NOMO-1 (cell line): ENCODE measurements around the gene C17orf75.
A peak's percentile ranks its signal among the peaks of the same experiment; 100 is the strongest.
"Not testable (repeated sequence)": the region's sequence is repeated elsewhere in the genome, so short reads cannot be mapped to it uniquely, and the experiment has no call there.

Experiments
- DNase-seq, 2 experiments: peaks; one replicate each; lab custom pipeline; 2025; ENCODE audit not compliant: unreplicated experiment in 2 of 2; lab: John Stamatoyannopoulos, UW

The C17orf75 gene, protein sequence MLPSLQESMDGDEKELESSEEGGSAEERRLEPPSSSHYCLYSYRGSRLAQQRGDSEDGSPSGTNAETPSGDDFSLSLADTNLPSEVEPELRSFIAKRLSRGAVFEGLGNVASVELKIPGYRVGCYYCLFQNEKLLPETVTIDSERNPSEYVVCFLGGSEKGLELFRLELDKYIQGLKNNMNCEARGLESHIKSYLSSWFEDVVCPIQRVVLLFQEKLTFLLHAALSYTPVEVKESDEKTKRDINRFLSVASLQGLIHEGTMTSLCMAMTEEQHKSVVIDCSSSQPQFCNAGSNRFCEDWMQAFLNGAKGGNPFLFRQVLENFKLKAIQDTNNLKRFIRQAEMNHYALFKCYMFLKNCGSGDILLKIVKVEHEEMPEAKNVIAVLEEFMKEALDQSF

DNA sequence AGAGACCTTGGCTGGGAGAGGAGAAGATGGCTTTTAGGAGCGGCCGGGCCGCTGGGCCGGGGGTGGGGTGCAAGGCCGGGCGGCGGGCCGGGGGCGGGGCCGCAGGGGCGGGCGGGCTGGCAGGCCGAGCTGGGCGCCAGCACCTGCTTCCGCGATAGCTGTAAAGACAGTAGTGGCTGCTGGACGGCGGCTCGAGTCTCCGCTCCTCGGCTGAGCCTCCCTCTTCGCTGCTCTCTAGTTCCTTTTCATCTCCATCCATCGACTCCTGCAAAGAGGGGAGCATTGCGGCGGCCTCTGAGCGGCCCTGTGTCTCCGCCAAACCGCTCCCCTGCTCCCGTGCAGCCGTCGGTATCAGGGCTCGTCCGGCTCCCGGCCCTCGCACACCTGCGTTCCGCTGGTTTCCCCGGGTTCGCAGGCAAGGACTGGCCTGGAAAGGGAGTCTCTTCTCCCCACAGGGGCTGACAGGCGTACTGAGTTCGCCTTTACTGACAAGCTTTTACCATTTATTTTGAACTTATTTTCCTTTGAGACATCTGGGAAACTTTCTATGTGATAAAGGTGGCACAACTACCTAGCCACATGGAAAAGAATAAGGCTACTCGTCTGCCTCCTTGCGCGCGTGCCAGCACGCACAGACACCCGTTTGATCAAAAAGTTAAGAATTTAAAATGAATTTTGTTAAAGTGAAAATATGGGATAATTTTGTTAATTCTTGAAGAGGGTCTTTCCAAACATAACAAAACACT lies at the start of gene C17orf75:
Gene C17orf75 (minus strand): TSS at position 317 of the 746 bp plus-strand sequence. CDS start 34 bp downstream, at position 283.
- DNase-seq: peak; percentile 56 to 59

DNA sequence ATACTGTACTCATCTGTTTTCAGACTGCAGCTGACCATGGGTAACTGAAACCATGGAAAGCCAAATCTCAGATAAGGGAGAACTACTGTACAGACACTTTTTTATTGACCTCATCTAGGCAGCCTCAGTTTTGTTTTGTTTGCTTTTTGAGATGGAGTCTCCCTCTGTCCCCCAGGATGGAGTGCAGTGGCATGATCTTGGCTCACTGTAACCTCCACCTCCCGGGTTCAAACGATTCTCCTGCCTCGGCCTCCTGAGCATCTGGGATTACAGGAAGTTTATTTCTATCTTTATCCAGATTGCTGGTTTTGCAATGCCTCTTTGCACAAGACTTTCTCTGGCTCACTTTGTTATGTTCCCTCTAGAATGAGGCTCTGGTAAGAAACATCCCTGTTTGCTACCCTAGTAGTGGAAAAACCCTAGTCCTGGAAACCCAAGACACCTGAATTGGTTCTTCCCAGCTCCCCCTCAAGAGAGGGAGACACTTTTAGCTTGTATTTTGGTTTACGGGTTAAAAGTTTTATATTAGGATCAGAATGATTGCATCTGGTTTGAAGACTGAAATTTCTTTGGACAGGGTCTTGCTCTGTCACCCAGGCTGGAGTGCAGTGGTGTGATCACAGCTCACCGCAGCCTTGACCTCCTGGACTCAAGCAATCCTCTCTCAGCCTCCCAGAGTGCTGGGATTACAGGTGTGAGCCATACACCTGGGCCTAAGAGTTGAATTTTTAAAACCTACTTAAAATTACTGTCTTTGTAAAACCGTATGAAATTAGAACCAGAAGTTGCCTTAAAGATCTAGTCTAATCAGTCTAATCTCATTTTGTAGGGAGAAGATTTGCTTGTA lies 46.9 kb upstream of the C17orf75 start:
- no peak for DNase-seq

DNA sequence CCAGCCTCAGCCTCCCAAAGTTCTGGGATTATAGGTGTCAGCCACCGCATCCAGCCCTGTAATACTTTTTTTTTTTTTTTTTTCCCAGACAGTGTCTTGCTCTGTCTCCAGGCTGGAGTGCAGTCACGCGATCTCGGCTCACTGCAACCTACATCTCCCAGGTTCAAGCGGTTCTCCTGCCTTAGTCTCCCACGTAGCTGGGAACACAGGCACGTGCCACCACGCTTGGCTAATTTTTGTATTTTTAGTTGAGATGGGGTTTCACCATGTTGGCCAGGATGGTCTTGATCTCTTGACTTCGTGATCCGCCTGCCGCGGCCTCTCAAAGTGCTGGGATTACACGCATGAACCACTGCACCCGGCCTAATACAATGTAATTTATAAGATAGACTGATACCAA lies 46.2 kb upstream of the C17orf75 start:
- not testable (repeated sequence) for DNase-seq

DNA sequence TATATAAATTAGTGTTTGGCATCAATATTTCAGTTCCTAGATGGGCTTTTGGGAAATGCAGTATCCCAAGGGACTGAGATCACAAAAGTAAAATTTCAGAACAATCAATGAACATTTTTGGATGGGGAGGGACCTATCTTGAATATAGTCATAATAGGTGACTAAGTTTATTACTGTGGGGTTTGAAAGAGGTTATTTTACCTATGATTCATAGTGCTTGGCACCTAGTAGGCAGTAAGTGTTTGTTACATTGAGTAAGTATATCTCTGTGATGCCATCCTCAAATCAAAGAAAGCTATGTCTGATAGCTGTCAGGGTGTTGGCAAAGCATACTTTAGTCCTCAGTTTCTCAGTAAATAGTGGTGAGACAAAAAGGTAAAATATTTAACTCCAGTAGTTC lies 44.9 kb upstream of the C17orf75 start:
- DNase-seq: no peak

DNA sequence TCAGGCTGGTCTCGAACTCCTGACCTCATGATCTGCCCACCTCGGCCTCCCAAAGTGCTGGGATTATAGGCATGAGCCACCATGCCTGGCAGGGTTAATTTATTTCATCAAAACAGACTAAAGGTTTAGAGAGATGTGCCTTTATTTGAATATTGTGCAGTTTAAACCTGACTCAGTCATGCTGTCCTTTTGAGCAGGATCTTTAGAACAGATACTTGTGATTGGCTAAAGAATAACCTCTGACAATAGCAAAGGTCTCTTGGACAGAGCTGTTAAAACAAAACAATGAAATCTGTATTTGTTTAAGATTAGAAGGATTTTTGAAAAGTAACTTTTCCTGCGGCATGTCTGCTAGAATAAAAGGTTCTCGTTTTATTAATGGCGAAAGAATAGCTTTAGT lies 44.0 kb upstream of the C17orf75 start:
- no peak for DNase-seq

DNA sequence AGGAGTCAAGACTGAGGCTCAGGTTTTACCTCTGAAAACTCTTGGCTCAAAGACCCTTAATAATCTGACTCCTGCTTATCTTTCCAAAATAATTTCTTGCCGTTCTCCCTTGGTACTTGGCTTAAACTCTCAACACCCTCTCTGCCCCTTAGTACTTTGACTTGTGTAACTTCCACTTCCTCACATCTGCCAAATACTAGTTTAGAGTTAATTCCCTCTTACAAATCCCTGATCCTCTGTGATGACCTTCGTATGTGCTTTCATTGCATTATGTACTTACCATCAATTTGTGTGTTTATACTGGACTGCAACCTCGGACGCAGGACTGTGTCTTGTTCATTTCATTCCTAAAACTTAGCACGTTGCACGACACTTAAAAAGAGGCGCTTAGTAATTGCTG lies 43.1 kb upstream of the C17orf75 start:
- DNase-seq: peak in 1 of 2 experiments; percentile 21

DNA sequence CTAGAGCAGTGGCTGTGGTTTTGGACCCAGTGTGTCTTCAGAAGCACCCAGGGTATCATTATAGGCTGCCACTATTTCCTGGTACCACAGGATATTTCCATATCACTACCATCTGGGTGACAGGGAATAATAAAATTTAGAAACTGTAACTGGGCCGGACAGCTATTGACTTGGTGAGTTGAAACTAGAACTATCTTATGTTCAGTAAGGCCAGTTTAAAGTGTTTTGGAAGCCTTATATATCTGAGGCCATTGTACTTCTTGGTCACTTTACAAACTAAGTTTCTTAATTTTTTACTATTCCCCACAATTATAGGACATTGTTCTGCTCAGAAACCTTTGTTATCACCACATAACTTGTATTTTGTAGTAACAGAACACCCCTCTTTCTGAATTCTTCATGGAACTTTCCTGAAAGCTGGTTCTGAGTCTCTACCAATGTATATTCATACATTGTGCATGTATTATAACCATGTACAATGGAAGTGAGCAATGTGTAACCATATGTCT lies 42.0 kb upstream of the C17orf75 start:
- DNase-seq: no peak

DNA sequence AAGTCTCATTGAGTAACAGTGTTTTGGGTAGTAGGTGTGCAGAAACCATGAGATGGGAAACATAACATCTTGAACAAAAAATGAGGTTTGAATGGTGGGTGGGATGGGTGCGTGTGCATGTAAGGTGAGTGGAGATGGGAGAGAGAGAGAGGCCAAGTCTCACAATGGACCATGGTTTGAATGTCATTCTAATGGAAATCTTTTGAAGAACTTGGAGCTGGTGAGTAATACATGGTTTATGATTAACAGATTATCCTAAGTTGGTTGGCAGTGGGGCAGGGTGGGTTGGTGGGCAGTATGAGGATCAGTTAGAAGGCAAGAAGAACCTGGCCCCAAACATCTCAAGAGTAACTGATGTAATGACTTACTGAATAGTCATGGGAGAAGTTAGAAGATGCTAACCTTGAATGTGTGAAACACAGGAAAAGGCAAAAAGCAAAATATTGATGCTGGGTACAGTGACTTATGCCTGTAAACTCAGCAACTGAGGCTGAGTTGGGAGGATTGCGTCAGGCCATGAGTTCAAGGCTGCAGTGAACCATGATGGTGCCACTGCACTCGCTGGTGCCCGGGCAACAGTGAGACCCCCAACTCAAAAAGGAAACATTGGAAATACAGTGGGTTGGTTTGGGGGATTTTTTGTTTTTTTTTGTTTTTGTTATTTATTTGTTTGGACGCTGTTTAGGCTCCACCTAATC lies 40.7 kb upstream of the C17orf75 start:
- DNase-seq: no peak

DNA sequence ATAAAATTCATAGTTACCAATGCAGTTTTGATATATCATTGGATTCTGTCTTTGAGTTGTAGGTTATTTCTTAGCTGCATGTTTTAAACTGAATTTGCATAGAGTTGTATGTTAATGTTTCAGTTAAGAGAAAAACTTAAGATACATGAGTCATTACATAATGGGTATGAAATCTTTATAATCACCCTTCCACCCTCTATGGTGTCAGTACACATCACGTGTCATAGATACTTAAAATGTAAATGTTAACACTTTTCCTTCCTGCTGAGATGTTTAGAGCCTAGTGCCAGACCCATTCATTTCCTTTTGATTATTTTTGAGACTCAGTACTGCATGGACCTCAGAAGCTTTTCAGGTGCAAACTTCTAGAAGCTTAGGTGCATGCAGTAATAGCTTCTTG lies 28.5 kb upstream of the C17orf75 start:
- no peak for DNase-seq

DNA sequence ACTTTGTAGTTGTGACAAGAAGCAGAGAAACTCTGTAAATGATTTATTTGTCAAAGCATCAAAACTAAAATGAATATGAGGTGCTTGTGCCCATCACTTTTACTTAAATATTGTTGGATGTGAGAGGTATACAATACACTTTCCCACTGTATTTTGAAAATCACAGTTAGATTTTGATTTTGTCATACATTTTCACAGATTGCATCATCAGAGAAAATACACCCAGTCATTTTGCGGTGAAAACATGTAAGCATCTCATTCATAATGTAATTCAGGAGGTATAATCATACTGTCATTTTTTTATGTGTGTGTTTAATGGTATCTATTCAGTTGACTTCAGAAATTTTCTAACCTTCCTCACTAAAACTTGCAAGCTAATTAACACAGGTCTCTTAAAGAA lies 19.3 kb upstream of the C17orf75 start:
- DNase-seq: no peak

DNA sequence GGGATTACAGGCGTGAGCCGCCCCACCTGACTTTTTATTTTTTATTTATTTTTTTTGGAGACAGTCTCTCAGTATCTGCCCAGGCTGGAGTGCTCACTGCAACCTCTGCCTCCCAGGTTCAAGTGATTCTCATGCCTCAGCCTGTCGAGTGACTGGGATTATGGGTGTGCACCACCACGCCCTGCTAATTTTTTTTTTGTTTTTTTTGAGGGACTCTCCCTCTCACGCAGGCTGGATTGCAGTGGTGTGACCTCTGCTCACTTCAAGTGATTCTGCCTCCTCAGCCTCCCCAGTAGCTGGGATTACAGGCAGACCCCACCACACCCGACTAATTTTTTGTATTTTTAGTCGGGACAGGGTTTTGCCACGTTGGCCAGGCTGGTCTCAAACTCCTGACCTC lies 15.6 kb upstream of the C17orf75 start:
- no peak for DNase-seq

DNA sequence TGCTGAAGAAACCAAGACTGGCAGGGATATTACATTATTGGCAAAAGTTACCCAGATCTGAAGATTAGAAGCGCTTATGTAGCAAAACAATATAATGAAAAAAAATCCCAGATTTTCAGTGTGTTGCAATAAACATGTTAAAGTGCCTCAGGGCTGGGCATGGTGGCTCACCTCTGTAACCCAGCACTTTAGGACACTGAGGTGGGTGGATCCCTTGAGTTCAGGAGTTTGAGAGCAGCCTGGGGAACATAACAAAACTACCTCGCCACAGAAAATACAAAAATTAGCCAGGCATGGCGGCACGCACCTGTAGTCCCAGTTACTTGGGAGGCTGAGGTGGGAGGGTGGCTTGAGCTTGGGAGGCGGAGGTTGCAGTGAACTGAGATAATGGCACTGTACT lies 14.8 kb upstream of the C17orf75 start:
- no peak for DNase-seq

DNA sequence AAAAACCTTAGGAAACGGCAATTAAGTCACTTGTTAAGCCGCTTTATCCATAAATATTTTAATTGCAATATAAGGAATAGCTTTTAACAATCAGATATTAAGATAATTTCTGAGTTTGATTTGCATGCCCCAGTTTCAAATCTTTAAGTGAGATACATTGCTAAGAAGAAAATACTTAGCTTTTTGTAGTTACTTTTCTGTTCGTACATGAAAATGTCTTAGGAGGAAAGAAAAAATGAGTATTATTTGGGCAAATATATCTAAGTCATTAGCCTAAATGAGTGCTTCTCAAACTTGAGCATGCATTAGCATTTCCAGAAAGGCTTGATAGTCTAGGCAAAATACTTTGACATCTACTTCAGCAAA lies 14.4 kb upstream of the C17orf75 start:
- DNase-seq: no peak

DNA sequence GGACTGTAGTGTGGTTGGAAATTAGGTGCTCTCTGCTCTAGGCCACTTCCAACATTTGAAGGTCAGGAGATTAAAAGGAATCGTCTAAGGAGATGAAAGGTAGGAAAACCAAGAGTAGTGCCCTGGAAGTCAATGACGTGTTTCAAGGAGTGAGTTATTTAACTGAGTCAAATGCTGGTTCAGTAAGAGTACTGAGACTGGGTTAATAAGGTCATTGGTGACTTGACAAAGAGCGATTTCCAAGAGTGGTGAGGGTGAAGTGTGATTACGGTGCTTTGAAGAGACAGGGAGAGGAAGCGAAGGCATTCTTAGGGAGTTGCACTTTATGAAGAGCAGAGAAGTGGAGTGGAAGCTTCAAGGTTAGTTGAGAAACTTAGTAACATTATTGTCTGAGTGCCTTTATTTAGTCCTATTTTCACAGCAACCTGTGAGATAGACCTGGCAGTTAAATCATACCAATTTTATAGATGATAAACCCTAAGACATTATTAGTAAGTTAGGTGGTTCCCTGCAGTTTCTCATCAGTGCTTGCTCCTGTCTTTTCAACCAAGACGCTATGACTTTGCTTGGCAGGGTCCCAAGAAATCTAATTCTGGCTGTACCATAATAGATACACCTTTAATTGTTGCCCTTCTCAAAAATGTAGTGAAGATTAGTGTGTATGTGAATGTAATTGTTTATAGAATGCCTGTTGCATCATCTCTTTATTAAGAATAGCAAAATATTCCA lies 13.8 kb upstream of the C17orf75 start:
- no peak for DNase-seq

DNA sequence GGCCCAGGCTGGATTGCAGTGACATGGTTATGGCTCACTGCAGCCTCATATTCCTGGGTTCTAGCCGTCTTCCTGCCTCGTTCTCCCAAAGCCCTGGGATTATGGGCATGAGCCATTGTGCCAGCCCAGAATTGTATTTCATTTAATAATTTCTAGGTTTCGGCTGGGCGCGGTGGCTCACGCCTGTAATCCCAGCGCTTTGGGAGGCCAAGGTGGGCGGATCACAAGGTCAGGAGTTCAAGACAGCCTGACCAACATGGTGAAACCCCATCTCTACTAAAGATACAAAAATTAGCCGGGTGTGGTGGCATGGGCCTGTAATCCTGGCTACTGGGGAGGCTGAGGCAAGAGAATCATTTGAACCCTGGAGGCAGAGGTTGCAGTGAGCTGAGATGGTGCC lies 10.8 kb upstream of the C17orf75 start:
- not testable (repeated sequence) for DNase-seq

DNA sequence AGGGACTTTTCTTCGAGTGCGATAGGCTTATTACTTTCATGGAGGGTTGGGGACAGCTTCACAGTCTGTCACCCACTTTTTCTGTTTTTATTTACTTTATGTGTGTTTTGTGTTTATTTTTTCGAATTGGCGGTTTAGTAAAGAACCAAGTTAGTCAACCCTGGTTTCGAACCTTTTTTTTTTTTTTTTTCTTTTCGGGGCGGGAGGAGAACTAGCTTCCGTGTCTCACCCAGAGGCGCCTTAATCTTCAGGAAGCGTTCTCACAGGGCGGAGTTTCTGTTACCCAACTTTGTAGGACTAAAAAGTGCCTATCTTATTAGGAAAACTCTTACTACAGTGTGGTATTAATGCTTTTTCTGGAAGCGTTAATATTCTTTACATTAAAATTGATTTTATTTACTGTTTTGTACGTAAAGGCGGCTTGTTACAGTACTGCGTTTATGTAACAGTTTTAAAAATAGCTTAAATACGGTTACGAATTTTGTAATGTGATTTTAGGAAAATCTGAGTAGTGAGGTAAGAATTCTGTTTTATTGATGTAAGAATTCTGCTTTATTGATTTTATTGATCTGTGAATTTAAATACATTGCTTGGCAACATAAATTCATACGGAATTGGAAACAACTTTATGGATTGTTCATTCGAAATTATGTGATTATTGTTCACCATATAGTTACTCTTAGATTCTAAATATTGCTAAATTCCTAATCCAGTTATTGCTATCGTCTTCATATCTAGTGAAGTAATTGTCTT lies 8.9 kb upstream of the C17orf75 start:
- DNase-seq: peak; percentile 67 to 69

DNA sequence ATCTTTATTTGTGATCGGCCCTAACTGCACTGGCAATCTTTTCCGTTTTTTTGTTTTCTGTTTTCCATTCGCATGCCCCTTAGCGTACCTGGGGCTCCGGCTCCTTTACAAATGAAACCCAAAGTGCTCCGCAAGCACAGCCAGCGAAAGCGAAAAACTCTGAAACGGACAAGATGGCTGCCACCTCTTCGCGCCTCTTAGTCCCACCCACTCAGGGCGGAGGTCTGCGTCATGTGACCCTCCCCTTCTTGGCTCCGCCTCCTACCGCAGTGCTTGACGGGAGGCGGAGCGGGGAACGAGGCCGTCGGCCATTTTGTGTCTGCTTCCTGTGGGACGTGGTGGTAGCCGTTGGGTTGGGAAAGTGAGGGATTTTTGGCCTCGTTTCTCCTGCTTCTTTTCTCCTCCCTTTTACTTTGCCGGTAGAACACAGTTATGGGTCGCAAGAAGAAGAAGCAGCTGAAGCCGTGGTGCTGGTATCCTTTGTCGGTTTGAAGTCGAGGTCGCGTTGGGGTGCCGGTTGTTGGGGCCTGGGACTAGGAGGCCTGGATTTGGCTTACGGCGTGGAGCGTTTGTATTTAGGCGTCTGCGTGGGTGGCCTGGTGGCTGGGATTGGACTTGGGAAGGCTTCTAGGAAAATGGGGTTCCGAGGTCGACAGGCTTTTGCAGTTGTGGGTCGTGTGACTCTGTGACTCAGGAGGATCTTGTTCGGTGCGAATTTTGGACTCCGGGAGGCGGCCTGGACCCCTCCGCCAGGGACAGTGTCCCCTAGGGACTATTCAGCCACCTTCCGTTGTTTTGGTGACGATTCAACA lies 8.1 kb upstream of the C17orf75 start, which contains the start of gene ZNF207:
Gene ZNF207 (plus strand): TSS at position 304 of the 812 bp plus-strand sequence. CDS start 129 bp downstream, at position 433.
- DNase-seq: peak; percentile 93 to 97

DNA sequence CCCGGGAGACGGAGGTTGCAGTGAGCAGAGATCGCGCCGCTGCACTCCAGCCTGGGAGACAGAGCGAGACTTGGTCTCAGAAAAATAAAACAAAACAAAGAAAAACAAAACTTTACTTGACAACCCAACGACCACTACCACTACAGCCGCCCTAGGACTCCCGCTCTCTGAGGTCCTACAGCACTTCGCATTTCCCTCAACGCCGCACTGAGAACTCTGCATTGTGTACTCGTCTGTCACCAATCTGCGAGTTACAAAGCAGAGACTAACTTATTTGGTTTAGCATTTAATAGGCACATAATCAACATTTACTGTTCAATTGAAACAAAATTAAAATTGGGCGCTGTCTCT lies 7.5 kb upstream of the C17orf75 start:
- DNase-seq: peak in 1 of 2 experiments; percentile 16
